Medulla oblongata (tissue), 1 donor: ENCODE results near the gene MAGEA9B.
"Not testable (repeated sequence)": the region's sequence is repeated elsewhere in the genome, so short reads cannot be mapped to it uniquely, and the experiment has no call there.

Source experiments
- DNase-seq: peaks from one replicate; pipeline ENCODE4 v3.0.0-alpha.2; 2015; ENCODE audit errors: extremely low spot score

MAGEA9B gene

GRCh38 chrX:149571770-149572169 is 15.5 kb downstream of the MAGEA9B start:
- DNase-seq = no peak

- no peak for DNase-seq
Measured at GRCh38 chrX:149570668-149571067, 16.6 kb downstream of the MAGEA9B start.

GRCh38 chrX:149569770-149570169 is 17.5 kb downstream of the MAGEA9B start:
- no peak for DNase-seq

GRCh38 chrX:149568701-149569296 is 18.5 kb downstream of the MAGEA9B start:
- no peak for DNase-seq

GRCh38 chrX:149567621-149568417 is 19.4 kb downstream of the MAGEA9B start:
- DNase-seq = no peak

- DNase-seq = no peak
Measured at GRCh38 chrX:149563359-149563758, 23.9 kb downstream of the MAGEA9B start.

GRCh38 chrX:149555251-149555650 is 32.0 kb downstream of the MAGEA9B start:
- not testable (repeated sequence) for DNase-seq

- DNase-seq = not testable (repeated sequence)
Measured at GRCh38 chrX:149551939-149552248, 35.4 kb downstream of the MAGEA9B start.

- DNase-seq = not testable (repeated sequence)
Measured at GRCh38 chrX:149551245-149551938, 35.9 kb downstream of the MAGEA9B start.

GRCh38 chrX:149550454-149550853 is 36.8 kb downstream of the MAGEA9B start:
- DNase-seq = not testable (repeated sequence)

GRCh38 chrX:149549701-149550100 is 37.6 kb downstream of the MAGEA9B start, which contains the start of gene HSFX3:
Gene HSFX3 (minus strand): TSS chrX:149549924. CDS start chrX:149549852, 72 bp downstream.
- not testable (repeated sequence) for DNase-seq

- not testable (repeated sequence) for DNase-seq
Measured at GRCh38 chrX:149547782-149548181, 39.5 kb downstream of the MAGEA9B start.

GRCh38 chrX:149546962-149547361 is 40.3 kb downstream of the MAGEA9B start:
- DNase-seq = not testable (repeated sequence)

- DNase-seq = not testable (repeated sequence)
Measured at GRCh38 chrX:149545545-149546543, 41.4 kb downstream of the MAGEA9B start.

- no peak for DNase-seq
Measured at GRCh38 chrX:149541521-149542047, 45.7 kb downstream of the MAGEA9B start.

GRCh38 chrX:149540621-149541520 is 46.4 kb downstream of the MAGEA9B start, which contains the start of gene EOLA1:
Gene EOLA1 (plus strand): TSS chrX:149541012. CDS start chrX:149545631, 4,619 bp downstream.
- peak; percentile 87 for DNase-seq

GRCh38 chrX:149540131-149540620 is 47.1 kb downstream of the MAGEA9B start:
- DNase-seq = peak; percentile 89

GRCh38 chrX:149539283-149540130 is 47.8 kb downstream of the MAGEA9B start:
- peak; percentile 88 for DNase-seq

GRCh38 chrX:149537474-149537873 is 49.8 kb downstream of the MAGEA9B start:
- not testable (repeated sequence) for DNase-seq
